ENCODE measurements around the gene CDC42. TPM values are rescaled to one million over a fixed set of nuclear protein-coding genes. Genes with fewer than 3 reads are reported as not detected.

The CDC42 gene
- total and polyA plus RNA-seq, 9 of the 15 experiments (the other 6 are each of a cell fraction or from before 2014, with no cell fraction given), result 186 to 398 (median 325) TPM

GRCh38 chr1:22053017-22053860 is 730 bp downstream of the CDC42 start (continued):
- TF ChIP-seq PYGO2 (tag; IDR thresholded peaks at IDR 0.05), result 0 out of 2 replicates have a peak, but pooled peaks have one; percentile 16
- TF ChIP-seq IRF9 (tag; IDR thresholded peaks at IDR 0.05), result peak; percentile 76
- no peak for TF ChIP-seq ZFP91 (CRISPR knock-in tag; IDR thresholded peaks at IDR 0.05)
- no peak for TF ChIP-seq KDM5B (IDR thresholded peaks at IDR 0.05; ENCODE audit: insufficient replicate concordance, low read depth, low read length)
- TF ChIP-seq CHD4 (IDR thresholded peaks at IDR 0.05; ENCODE audit: insufficient read depth, insufficient replicate concordance, low read depth, low read length, poor library complexity, severe bottlenecking), result no peak
- no peak for TF ChIP-seq ZNF197 (CRISPR knock-in tag; IDR thresholded peaks at IDR 0.05; ENCODE audit: low read depth)
- no peak for TF ChIP-seq NFXL1 (CRISPR knock-in tag; IDR thresholded peaks at IDR 0.05)
- no peak for TF ChIP-seq THAP7 (CRISPR knock-in tag; IDR thresholded peaks at IDR 0.05)
- peak; percentile 42 for TF ChIP-seq E2F8 (IDR thresholded peaks at IDR 0.05; ENCODE audit: low read depth, partially characterized antibody)
- TF ChIP-seq ZC3H4 (CRISPR knock-in tag; IDR thresholded peaks at IDR 0.05; ENCODE audit: borderline replicate concordance), result no peak; the same call in 1 of the 2 replicates
- no peak for TF ChIP-seq ZNF146 (CRISPR knock-in tag; IDR thresholded peaks at IDR 0.05; ENCODE audit: unreplicated experiment)
- no peak for TF ChIP-seq HINFP (tag; conservative IDR thresholded peaks at IDR 0.05; ENCODE audit: low read depth)
- TF ChIP-seq ZNF354B (CRISPR knock-in tag; IDR thresholded peaks at IDR 0.05), result no peak
